OCI-M2 (cell line): ENCODE data around the gene SEC14L3.
"Not testable (repeated sequence)": the region's sequence is repeated elsewhere in the genome, so short reads cannot be mapped to it uniquely, and the experiment has no call there.

ENCODE experiments used
- DNase-seq: peaks from one replicate; lab custom pipeline; 2025; ENCODE audit not compliant: unreplicated experiment; lab: John Stamatoyannopoulos, UW

The SEC14L3 gene

DNA sequence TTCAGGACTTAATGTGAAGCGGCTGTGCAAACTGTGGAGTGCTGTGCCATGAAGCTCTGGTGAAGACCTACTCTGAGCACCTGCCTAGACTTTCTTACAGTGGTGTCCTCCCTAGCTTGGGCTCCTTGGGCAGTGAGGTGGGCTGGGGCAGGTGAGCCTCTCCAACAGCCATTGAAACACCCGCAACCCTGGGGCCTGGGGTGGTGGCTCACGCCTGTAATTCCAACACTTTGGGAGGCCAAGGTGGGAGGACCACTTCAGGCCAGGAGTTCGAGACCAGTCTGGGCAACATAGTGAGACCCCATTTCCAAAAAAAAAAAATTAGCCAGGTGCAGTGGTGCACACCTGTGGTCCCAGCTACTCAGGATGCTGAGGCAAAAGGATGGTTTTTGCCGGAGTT lies 14.3 kb upstream of the SEC14L3 start:
- no peak for DNase-seq

- DNase-seq, result peak; percentile 2
Observed at GRCh38 chr22:30485362-30485988, 13.7 kb upstream of the SEC14L3 start.

GRCh38 chr22:30483169-30483568 lies 11.4 kb upstream of the SEC14L3 start:
- DNase-seq, result no peak

- no peak for DNase-seq
Observed at GRCh38 chr22:30481711-30482110, 9.9 kb upstream of the SEC14L3 start.

DNA sequence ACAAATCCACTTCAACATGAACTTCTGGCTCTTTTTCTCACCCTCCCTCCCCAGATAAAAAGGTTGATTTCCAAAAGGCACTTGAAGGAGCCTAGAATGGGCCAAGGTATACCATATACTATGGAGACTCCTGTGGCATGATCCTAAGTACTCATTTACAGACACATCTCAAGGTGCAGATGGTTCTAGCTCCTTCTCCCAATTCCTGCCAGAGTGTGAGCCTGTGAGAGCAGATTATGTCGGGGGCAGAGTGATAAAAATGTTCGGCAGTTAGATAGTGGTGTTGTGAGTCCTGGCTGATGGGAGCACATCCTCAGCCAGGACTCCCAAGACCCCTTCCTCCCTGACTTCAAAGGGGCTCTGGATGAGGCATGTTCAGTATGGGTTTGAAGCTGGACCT lies 8.2 kb upstream of the SEC14L3 start:
- no peak for DNase-seq

DNA sequence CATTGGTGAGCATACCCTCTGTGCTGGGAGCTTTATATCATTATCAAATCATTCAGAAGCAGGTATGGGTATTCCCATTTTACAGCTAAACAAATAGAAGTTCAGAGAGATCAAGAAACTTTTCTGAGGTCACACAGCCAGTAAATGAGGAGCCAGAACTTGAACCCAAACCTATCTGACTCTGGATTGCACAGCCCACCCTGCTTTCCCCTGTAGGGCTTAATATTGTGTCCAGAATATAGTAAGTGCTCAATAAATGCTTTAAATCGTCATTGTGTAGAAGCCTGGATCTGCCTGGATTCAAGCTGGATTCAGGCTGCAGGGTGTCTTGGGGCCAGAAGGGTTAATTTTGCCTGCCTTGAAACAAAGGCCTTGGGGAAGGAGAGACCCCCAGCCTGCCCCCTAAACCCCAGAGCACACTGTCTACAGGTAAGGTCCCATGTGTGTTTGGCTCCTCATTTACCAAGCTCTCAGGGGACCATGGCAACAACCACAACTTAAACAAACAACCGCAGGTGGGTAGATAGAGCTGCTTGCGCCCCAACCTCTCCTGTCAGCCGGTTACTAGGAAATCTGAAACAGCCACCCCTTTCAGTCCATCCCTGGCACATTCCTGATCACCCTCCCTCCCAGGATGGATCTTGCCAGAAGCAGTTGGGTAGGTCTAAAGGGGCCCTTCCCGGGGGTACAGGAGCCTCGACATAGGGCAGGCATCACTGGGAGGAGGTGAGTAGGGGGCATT lies 3.0 kb upstream of the SEC14L3 start:
- no peak for DNase-seq

DNA sequence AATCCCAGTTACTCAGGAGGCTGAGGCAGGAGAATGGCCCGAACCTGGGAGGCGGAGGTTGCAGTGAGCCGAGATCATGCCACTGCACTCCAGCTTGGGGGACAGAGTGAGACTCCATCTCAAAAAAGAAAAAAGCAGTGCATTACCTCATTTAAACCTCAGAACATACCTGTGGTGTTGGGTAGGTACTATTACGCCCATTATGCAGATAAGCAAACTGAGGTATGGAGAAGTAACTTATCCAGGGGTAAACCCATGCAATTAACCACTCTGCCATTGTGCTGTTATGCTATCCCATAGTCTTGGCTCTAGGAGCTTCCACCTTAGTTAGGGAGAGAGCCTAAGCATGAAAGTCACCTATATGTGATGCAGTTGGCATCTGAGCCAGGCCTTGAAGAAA lies 2.3 kb upstream of the SEC14L3 start:
- no peak for DNase-seq

DNA sequence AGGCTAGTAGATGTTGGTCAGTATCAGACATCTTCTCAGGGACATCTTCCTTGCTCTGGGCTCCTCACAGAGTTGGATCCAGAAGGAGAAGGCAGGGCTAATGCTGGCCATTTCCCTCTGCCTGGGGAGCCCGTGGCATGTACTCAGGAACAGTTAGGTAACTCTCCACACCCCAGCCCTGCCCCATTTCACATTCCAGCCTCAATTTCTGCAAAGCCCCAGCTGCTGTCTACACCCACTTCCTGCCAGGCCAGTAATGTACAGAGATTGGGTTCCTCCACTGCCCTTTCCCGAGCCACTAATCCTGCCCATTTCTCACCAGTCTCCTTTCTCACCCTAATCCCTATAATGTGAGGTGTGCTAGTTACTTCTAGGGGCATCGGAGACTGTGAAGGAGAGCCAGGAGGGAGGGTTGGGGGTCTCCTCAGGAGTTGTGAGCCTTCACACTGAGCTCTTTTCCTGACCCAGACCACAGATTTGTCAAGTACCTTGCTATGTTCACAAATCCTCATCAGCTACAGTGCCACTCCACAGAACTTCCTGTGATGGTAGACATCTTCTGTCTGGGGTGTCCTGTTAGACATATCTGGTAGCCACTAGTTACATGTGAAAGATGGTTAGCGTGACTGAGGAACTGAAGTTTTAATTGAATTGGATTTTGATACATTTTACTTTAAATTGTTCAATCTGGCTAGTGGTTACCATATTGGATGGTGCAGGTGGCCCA lies 1.3 kb upstream of the SEC14L3 start:
- no peak for DNase-seq

- DNase-seq, result no peak
Observed at GRCh38 chr22:30470655-30471054, 1.2 kb downstream of the SEC14L3 start.

- DNase-seq, result no peak
Observed at GRCh38 chr22:30469165-30469564, 2.7 kb downstream of the SEC14L3 start.

DNA sequence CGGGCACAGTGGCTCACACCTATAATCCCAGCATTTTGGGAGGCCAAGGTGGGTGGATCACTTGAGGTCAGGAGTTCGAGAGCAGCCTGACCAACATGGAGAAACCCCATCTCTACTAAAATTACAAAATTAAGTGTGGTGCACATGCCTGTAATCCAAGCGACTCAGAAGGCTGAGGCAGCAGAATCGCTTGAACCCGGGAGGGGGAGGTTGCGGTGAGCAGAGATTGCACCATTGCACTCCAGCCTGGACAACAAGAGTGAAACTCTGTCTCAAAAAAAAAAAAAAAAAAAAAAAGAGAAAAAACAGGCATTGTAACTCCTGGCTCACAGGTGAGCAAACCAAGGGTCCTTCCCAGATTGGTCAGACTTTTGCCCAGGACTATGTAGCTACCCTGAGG lies 11.3 kb downstream of the SEC14L3 start:
- not testable (repeated sequence) for DNase-seq

DNA sequence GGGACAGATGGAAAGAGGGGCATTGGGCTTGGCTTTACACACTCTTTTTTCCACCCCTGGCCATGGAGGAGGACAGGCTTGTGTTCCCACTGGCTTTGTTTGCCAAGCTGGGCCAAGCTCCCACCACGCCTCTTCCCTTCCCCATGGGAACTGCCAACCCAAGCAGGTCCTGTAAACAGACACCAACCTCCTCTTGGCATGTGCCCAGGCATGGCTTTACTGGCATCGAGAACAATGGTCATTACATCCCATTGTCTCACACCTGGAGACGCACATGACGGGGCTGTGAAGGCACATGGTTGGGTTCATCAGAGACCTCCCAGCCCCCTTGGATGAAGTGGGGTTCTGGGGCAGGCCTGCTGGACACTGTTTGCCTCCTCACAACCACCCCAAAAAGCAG lies 11.7 kb downstream of the SEC14L3 start:
- DNase-seq, result no peak

DNA sequence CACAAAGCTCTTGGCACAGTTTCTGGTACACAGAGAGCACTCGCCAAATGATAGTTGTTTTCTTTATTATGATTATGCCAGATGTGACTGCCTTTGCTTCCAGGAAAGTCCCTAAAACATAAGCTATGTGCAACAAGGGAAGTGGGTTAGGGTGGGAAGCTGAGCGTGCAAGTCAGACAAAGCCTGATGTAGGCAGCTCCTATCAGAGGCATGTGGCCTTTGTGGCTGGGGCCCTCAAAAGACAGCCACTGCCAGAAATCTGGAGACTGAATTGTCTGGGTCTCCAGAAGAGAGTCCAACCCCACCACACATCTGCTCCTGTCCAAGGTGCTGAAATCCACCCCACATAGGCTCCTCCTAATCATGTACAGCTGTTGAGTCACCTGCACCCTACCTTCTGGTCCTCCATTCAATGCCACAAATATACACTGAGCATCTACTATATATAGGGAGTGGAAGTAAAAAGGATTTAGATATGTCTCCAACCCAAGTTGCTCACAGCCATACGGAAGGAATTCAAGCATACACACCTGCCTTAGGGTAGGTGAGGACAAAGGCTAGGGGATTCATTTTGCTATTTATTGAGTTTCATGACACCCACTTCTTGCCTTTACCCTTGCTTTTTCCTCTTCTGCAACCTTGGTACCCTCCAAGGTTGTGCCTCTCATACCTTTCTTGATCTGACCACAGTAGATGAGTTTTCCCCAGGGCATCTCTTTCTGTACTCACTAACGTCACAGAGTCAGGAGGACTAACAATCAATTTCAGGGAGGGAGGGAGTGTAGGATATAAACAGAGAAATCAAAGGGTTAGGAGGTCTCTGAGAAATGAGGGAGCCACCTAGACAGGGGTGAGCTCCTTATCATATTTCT lies 12.4 kb downstream of the SEC14L3 start:
- DNase-seq, result no peak

DNA sequence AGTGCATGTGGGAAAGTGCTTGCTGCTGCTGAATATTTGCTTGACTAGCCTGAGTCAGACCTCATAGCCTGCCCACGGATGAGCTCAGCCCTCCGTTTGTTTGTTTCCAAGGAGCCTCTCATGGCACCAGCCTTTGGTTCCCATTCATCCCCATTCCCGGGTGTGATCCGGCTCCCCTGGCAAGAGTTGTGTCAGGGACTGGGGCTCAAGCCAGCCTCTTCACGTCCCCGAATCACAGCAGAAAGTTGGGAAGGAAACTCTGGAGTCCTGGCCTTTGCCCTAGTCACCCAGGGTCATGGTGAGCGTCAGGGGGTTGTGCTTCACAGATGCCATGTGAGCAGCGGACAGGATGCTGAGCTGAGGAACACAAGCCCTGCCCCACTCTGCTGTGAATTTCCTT lies 13.8 kb downstream of the SEC14L3 start:
- DNase-seq, result no peak

GRCh38 chr22:30455075-30455840 lies 16.6 kb downstream of the SEC14L3 start:
- DNase-seq, result no peak

GRCh38 chr22:30453731-30454510 lies 17.9 kb downstream of the SEC14L3 start:
- DNase-seq, result no peak

- no peak for DNase-seq
Observed at GRCh38 chr22:30452861-30453260, 19.0 kb downstream of the SEC14L3 start.

- not testable (repeated sequence) for DNase-seq
Observed at GRCh38 chr22:30451488-30451887, 20.3 kb downstream of the SEC14L3 start.

- no peak for DNase-seq
Observed at GRCh38 chr22:30447656-30448055, 24.2 kb downstream of the SEC14L3 start.
